CD14-positive monocyte (primary cell): ENCODE results near the gene ZNF782. TPM values are rescaled to one million over a fixed set of nuclear protein-coding genes. Genes with fewer than 3 reads are reported as not detected.
A peak's percentile ranks its signal among the peaks of the same experiment; 100 is the strongest.

Experiments used
- DNase-seq, 3 donors: peaks; one replicate each; pipeline ENCODE4 v3.0.0-alpha.2; 2011 to 2022
- H2AFZ ChIP-seq: 2 replicates; pipeline ENCODE4 v1.6.0; 2012; ENCODE audit warnings: mild to moderate bottlenecking, low read depth, low read length, inconsistent platforms; ENCODE audit not compliant: insufficient read depth, poor library complexity, severe bottlenecking
- H3K27ac ChIP-seq, 2 donors: 1 replicate in 1 of 2; 2 replicates in 1 of 2; pipeline ENCODE4 v1.5.1; 2012 to 2013; ENCODE audit warnings: low read length in 2 of 2, control low read depth in 1 of 2, inconsistent platforms in 1 of 2, low read depth in 1 of 2, mild to moderate bottlenecking in 1 of 2
- H3K27me3 ChIP-seq, 2 donors: one replicate each; pipeline versions ENCODE4 v1.6.0 to v1.6.1; 2011 to 2013; ENCODE audit warnings: low read length in 2 of 2; ENCODE audit not compliant: control insufficient read depth in 2 of 2, insufficient read depth in 2 of 2
- H3K36me3 ChIP-seq, 2 donors: replicated peaks in 1 of 2; 1 replicate in 1 of 2; 2 replicates in 1 of 2; pipeline versions ENCODE4 v1.5.1 to v1.6.1; 2012 to 2013; ENCODE audit warnings: low read length in 2 of 2, control low read depth in 1 of 2, inconsistent platforms in 1 of 2, mild to moderate bottlenecking in 1 of 2; ENCODE audit not compliant: insufficient read depth in 2 of 2, control insufficient read depth in 1 of 2
- H3K4me1 ChIP-seq, 2 donors: 1 replicate in 1 of 2; 2 replicates in 1 of 2; pipeline versions ENCODE4 v1.5.1 to v1.6.1; 2012 to 2013; ENCODE audit warnings: low read length in 2 of 2, control low read depth in 1 of 2, inconsistent platforms in 1 of 2, mild to moderate bottlenecking in 1 of 2, moderate library complexity in 1 of 2; ENCODE audit not compliant: insufficient read depth in 2 of 2, control insufficient read depth in 1 of 2
- H3K4me2 ChIP-seq: replicated peaks from 2 replicates; pipeline ENCODE3; 2012; ENCODE audit warnings: low read length, moderate library complexity, mild to moderate bottlenecking; ENCODE audit not compliant: poor library complexity, severe bottlenecking; ENCODE audit errors: extremely low read depth
- H3K4me3 ChIP-seq, 3 experiments: fragments of 200-600 bp in 1 of 3; sonication (generic) in 1 of 3; replicated peaks in 1 of 3; 1 replicate in 2 of 3; 2 replicates in 1 of 3; pipeline ENCODE4 v1.5.1; 2011 to 2013; ENCODE audit warnings: low read length in 3 of 3, mild to moderate bottlenecking in 3 of 3, control low read depth in 2 of 3, low read depth in 2 of 3, inconsistent platforms in 1 of 3, moderate library complexity in 1 of 3
- H3K79me2 ChIP-seq: 2 replicates; pipeline ENCODE4 v1.6.0; 2012; ENCODE audit warnings: mild to moderate bottlenecking, control low read depth, inconsistent platforms, low read length, moderate library complexity; ENCODE audit not compliant: insufficient read depth
- H3K9ac ChIP-seq: 2 replicates; pipeline ENCODE4 v1.6.0; 2017; ENCODE audit warnings: low read length, mild to moderate bottlenecking; ENCODE audit not compliant: insufficient read depth, poor library complexity, severe bottlenecking
- H3K9me3 ChIP-seq, 2 donors: replicated peaks in 1 of 2; 1 replicate in 1 of 2; 2 replicates in 1 of 2; pipeline versions ENCODE4 v1.5.1 to v1.6.1; 2012 to 2013; ENCODE audit warnings: low read length in 2 of 2, control low read depth in 1 of 2; ENCODE audit not compliant: control insufficient read depth in 1 of 2, insufficient read depth in 1 of 2
- H4K20me1 ChIP-seq: 2 replicates; pipeline ENCODE4 v1.6.0; 2012; ENCODE audit warnings: mild to moderate bottlenecking, low read length, control low read depth, moderate library complexity; ENCODE audit not compliant: insufficient read depth
- H3K27ac Mint-ChIP-seq, 7 donors: one replicate each; pipeline ENCODE4 v1.8.0; 2020; ENCODE audit warnings: mild to moderate bottlenecking in 7 of 7, mixed read lengths in 7 of 7, moderate library complexity in 6 of 7, inconsistent platforms in 2 of 7
- H3K27me3 Mint-ChIP-seq, 3 donors: one replicate each; pipeline ENCODE4 v1.8.0; 2021 to 2022; ENCODE audit warnings: low read depth in 3 of 3, mild to moderate bottlenecking in 3 of 3, mixed read lengths in 3 of 3, moderate library complexity in 3 of 3, inconsistent platforms in 1 of 3
- H3K36me3 Mint-ChIP-seq, 2 donors: one replicate each; pipeline ENCODE4 v1.8.0; 2020; ENCODE audit warnings: mixed read lengths in 2 of 2, inconsistent platforms in 1 of 2, mild to moderate bottlenecking in 1 of 2
- H3K4me1 Mint-ChIP-seq: one replicate; pipeline ENCODE4 v1.8.0; 2020; ENCODE audit warnings: mild to moderate bottlenecking, mixed read lengths
- H3K4me3 Mint-ChIP-seq, 2 donors: one replicate each; pipeline ENCODE4 v1.8.0; 2020; ENCODE audit warnings: mild to moderate bottlenecking in 2 of 2, mixed read lengths in 2 of 2, moderate library complexity in 1 of 2
- H3K9me3 Mint-ChIP-seq, 7 donors: one replicate each; pipeline ENCODE4 v1.8.0; 2020 to 2022; ENCODE audit warnings: mixed read lengths in 7 of 7, mild to moderate bottlenecking in 6 of 7, moderate library complexity in 6 of 7, inconsistent platforms in 2 of 7
- CTCF ChIP-seq: fragments of 200-600 bp; IDR thresholded peaks from one replicate; pipeline ENCODE4 v1.8.0; 2022; ENCODE audit warnings: antibody characterized with exemption, mild to moderate bottlenecking
- WGBS: methylation state at CpG from one replicate; pipeline ENCODE4 v1.1.5; 2013; ENCODE audit warnings: missing lambda C conversion rate; ENCODE audit not compliant: insufficient coverage; 5-methylcytosine and 5-hydroxymethylcytosine counted together
- intact Hi-C, 2 donors: fragments of 100-400 bp; cut with micrococcal nuclease; formaldehyde crosslinking; loops; one replicate each; pipeline versions ENCODE4 v1.15.0 to v1.15.1; 2023
- polyA plus RNA-seq, 3 donors: library from polyadenylated mRNA; depleted of rRNA in 1 of 3; unstranded in 2 of 3; stranded (reverse) in 1 of 3; fragments of 300-500 nt in 2 of 3; fragments of >200 nt in 1 of 3; fragmentation: Illumina TruSeq in 2 of 3; gene quantifications; 1 replicate in 2 of 3; 2 replicates in 1 of 3; pipeline ENCODE4 v1.2.3, GENCODE V29; 2012 to 2021

Gene ZNF782
- polyA plus RNA-seq, 3 donors, result 1.1 to 1.3 (median 1.1) TPM

GRCh38 chr9:96883922-96884321 lies 29.6 kb upstream of the ZNF782 start:
- Histone ChIP-seq H3K36me3 (no peaks in the 10 kb centered on the region), H3K9me3 (peaks cover 0 to 3% of the 10 kb centered on the region in 2 donors), H3K9ac (no peak overlapping the region), H3K4me2 (no peak overlapping the region), H4K20me1 (no peaks in the 10 kb centered on the region), H3K27me3 (peaks cover 0 to 12% of the 10 kb centered on the region in 2 donors), H3K79me2 (no peaks in the 10 kb centered on the region), H2AFZ (no peak overlapping the region), H3K4me3 (no peak overlapping the region), H3K27ac (no peak overlapping the region), H3K4me1 (peaks cover 8% of the 10 kb centered on the region in 2 donors)
- TF ChIP-seq CTCF, result no peak
- H3K27me3 Mint-ChIP-seq, result peaks cover 8 to 18% (median 9%) of the 10 kb centered on the region in 3 donors
- no peak overlapping the region for H3K4me3 Mint-ChIP-seq
- H3K36me3 Mint-ChIP-seq, result peaks cover 7 to 10% of the 10 kb centered on the region in 2 donors
- H3K27ac Mint-ChIP-seq, result peak overlapping the region in 1 of 7 donors; percentile 30
- WGBS, result 0% methylated on average over 1 of the region's 1 CpG
- no peak for DNase-seq
- H3K9me3 Mint-ChIP-seq, result peaks cover 0 to 11% (median 5%) of the 10 kb centered on the region in 7 donors
- intact Hi-C loops, result no loop called here
- H3K4me1 Mint-ChIP-seq, result peaks cover 26% of the 10 kb centered on the region

GRCh38 chr9:96877269-96877668 lies 23.0 kb upstream of the ZNF782 start:
- Histone ChIP-seq H4K20me1 (no peaks in the 10 kb centered on the region), H3K79me2 (no peaks in the 10 kb centered on the region), H3K9me3 (peaks cover 3 to 25% of the 10 kb centered on the region in 2 donors), H3K4me1 (peaks cover 17 to 27% of the 10 kb centered on the region in 2 donors), H2AFZ (no peak overlapping the region), H3K27ac (no peak overlapping the region), H3K9ac (no peak overlapping the region), H3K4me2 (peak overlapping the region; percentile 26), H3K36me3 (no peaks in the 10 kb centered on the region), H3K27me3 (peaks cover 38 to 67% of the 10 kb centered on the region in 2 donors), H3K4me3 (no peak overlapping the region)
- H3K9me3 Mint-ChIP-seq, result peaks cover 0 to 20% (median 15%) of the 10 kb centered on the region in 7 donors
- H3K4me3 Mint-ChIP-seq, result peak overlapping the region; percentile 73 to 94
- 9% methylated on average over 43 of the region's 43 CpGs for WGBS
- TF ChIP-seq CTCF, result no peak
- DNase-seq, result no peak
- H3K27me3 Mint-ChIP-seq, result peaks cover 55 to 71% (median 59%) of the 10 kb centered on the region in 3 donors
- intact Hi-C loops, result no loop called here
- H3K4me1 Mint-ChIP-seq, result peaks cover 32% of the 10 kb centered on the region
- peaks cover 0 to 5% of the 10 kb centered on the region in 2 donors for H3K36me3 Mint-ChIP-seq
- H3K27ac Mint-ChIP-seq, result no peak overlapping the region
